ENCODE measurements around the gene ODF2L. TPM values are rescaled to one million over a fixed set of nuclear protein-coding genes. Genes with fewer than 3 reads are reported as not detected.

The ODF2L gene
- total and polyA plus RNA-seq, 4 donors, result 3.0 to 6.5 (median 5.2) TPM

GRCh38 chr1:86303041-86303690, 93.0 kb downstream of the ODF2L start:
- H3K9me3 ChIP-seq (ENCODE audit: control insufficient read depth in 4 of 4, low read length in 3 of 4), result peaks cover 0 to 2% (median 0%) of the 10 kb centered on the region in 4 donors
- no peak overlapping the region for H3K9ac ChIP-seq (ENCODE audit: low read depth in 1 of 2, low read length in 2 of 2)
- H3K27me3 ChIP-seq (ENCODE audit: control insufficient read depth in 4 of 4, insufficient read depth in 4 of 4, low read length in 3 of 4), result peaks cover 0 to 3% (median 0%) of the 10 kb centered on the region in 4 donors
- no peak for TF ChIP-seq NR2F2 (IDR thresholded peaks at IDR 0.05)
- TF ChIP-seq HNF4A (conservative IDR thresholded peaks at IDR 0.05), result no peak
- TF ChIP-seq, protein P1, sequence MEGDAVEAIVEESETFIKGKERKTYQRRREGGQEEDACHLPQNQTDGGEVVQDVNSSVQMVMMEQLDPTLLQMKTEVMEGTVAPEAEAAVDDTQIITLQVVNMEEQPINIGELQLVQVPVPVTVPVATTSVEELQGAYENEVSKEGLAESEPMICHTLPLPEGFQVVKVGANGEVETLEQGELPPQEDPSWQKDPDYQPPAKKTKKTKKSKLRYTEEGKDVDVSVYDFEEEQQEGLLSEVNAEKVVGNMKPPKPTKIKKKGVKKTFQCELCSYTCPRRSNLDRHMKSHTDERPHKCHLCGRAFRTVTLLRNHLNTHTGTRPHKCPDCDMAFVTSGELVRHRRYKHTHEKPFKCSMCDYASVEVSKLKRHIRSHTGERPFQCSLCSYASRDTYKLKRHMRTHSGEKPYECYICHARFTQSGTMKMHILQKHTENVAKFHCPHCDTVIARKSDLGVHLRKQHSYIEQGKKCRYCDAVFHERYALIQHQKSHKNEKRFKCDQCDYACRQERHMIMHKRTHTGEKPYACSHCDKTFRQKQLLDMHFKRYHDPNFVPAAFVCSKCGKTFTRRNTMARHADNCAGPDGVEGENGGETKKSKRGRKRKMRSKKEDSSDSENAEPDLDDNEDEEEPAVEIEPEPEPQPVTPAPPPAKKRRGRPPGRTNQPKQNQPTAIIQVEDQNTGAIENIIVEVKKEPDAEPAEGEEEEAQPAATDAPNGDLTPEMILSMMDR (IDR thresholded peaks at IDR 0.05; ENCODE audit: low read depth, low read length, missing input control), result no peak
- no peak for TF ChIP-seq YY1 (IDR thresholded peaks at IDR 0.05)
- no peak for TF ChIP-seq EGR1 (IDR thresholded peaks at IDR 0.05; ENCODE audit: low read depth in 2 of 2)
- no peak for TF ChIP-seq FOXA2 (IDR thresholded peaks at IDR 0.05)
- no peak for TF ChIP-seq GABPA (IDR thresholded peaks at IDR 0.05 in 1 of 2, conservative IDR thresholded peaks at IDR 0.05 in 1 of 2)
- no peak for TF ChIP-seq MAX (IDR thresholded peaks at IDR 0.05)
- TF ChIP-seq ZBTB33 (IDR thresholded peaks at IDR 0.05), result no peak
- no peak for TF ChIP-seq HNF4G (IDR thresholded peaks at IDR 0.05)
- no peak for DNase-seq (ENCODE audit: low spot score)
- H3K4me1 ChIP-seq (ENCODE audit: control insufficient read depth in 4 of 4, insufficient read depth in 4 of 4, low read length in 3 of 4), result no peaks in the 10 kb centered on the region
- WGBS, result 63% methylated on average over 1 of the region's 1 CpG
- no peak overlapping the region for H3K4me3 ChIP-seq (ENCODE audit: low read depth in 1 of 3, low read length in 3 of 3)
- no peak overlapping the region for H3K27ac ChIP-seq (ENCODE audit: low read depth in 1 of 2, low read length in 2 of 2)
- no peaks in the 10 kb centered on the region for H3K36me3 ChIP-seq (ENCODE audit: control insufficient read depth in 4 of 4, insufficient read depth in 3 of 4, low read depth in 1 of 4, low read length in 3 of 4)

Small RNAs within 50 kb of the gene (small RNA-seq; reads per million reads assigned to genes)
- not detected for gene MIR7856

Other genes starting within 250 kb of the ODF2L start
- under 1 TPM; under 0.01 to 0.28 TPM for gene COL24A1, start 239.6 kb downstream of the ODF2L start, total RNA-seq
- under 1 TPM in 1 of 2 donors, not detected in 1; 0.01 TPM for gene COL24A1, start 239.6 kb downstream of the ODF2L start, polyA plus RNA-seq
- not detected for gene CLCA2, start 27.8 kb upstream of the ODF2L start, total RNA-seq
- gene CLCA2, start 27.8 kb upstream of the ODF2L start, polyA plus RNA-seq, result not detected
- gene CLCA1, start 72.6 kb upstream of the ODF2L start, total RNA-seq, result not detected
- not detected for gene CLCA1, start 72.6 kb upstream of the ODF2L start, polyA plus RNA-seq
- not detected for gene CLCA4, start 150.8 kb upstream of the ODF2L start, total RNA-seq
- under 1 TPM in 1 of 2 donors, not detected in 1; 0.03 TPM for gene CLCA4, start 150.8 kb upstream of the ODF2L start, polyA plus RNA-seq